GM12891 (cell line): ENCODE data around the gene CFAP58.

Source experiments
- POLR2A ChIP-seq: IDR thresholded peaks from 2 replicates; pipeline ENCODE4 v1.6.1; 2011; ENCODE audit warnings: low read depth, low read length, control low read depth
- POLR2AphosphoS5 ChIP-seq: IDR thresholded peaks from 2 replicates; pipeline ENCODE4 v1.6.1; 2011; ENCODE audit warnings: low read depth, low read length, control low read depth
- SPI1 ChIP-seq: IDR thresholded peaks from 2 replicates; pipeline ENCODE4 v1.6.1; 2011; ENCODE audit warnings: low read depth, low read length, control low read depth

DNA sequence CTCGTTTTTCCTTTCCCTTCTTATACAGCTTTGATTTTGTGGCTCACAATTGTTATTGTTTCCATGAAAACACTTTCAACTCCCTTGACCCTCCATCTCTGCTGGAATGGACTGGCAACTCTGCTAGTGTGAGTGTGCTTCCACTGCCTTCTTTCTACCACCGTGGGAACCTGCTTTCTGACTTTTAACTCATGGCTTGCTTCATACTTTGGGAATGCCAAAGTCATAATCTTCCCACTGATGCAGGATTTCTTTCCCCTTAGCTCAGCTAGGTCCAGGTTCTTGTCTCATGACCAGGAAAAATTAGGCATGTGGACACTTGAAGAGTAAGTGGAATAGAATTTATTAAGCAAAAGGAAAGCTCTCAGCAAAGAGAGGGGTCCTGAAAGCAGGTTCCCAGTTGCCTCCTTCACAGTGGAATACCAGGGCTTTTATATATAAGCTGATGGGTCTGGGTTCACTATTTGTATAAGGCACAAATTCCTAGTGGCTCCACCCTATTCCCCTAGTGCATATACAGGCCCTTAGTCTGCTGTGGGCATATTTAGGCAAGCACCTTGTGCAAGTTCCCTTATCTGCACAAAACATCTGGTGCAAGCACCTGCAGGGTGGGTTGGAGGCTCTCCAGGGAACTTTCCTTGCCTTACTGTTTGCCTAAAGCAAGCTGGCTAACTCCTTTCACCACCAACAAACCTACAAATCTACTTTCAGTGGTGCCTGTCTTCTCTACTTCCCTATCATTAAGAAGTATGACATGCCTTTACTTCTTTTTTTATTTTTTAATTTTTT lies 119.5 kb downstream of the CFAP58 start:
- TF ChIP-seq POLR2AphosphoS5: no peak
- TF ChIP-seq SPI1: no peak
- no peak for TF ChIP-seq POLR2A
